ENCODE data around the gene TGFBR3.

Gene TGFBR3

GRCh38 chr1:91645031-91645430, 240.9 kb downstream of the TGFBR3 start:
- Histone ChIP-seq H3K4me1 (ENCODE audit: insufficient read depth, low read length, severe bottlenecking) (no peaks in the 10 kb centered on the region), H4K20me1 (ENCODE audit: insufficient read depth, low read length) (no peaks in the 10 kb centered on the region), H3K27me3 (ENCODE audit: insufficient read depth, low read length) (no peaks in the 10 kb centered on the region), H3K9ac (ENCODE audit: low read length) (no peak overlapping the region), H3K27ac (ENCODE audit: low read depth, low read length, poor library complexity, severe bottlenecking) (no peak overlapping the region), H3K4me2 (ENCODE audit: low read length) (no peak overlapping the region), H2AFZ (ENCODE audit: low read length) (no peak overlapping the region), H3K36me3 (ENCODE audit: insufficient read depth, low read length) (no peaks in the 10 kb centered on the region), H3K4me3 (ENCODE audit: low read depth, low read length, poor library complexity, severe bottlenecking) (no peak overlapping the region), H3K9me3 (ENCODE audit: low read length) (no peaks in the 10 kb centered on the region), H3F3A (ENCODE audit: insufficient read depth, low read length) (no peaks in the 10 kb centered on the region), H3K79me2 (ENCODE audit: insufficient read depth, low read length) (no peaks in the 10 kb centered on the region), H3K9me2 (ENCODE audit: low read depth, low read length) (no peaks in the 10 kb centered on the region)
- TF ChIP-seq CTCF (IDR thresholded peaks at IDR 0.05; ENCODE audit: low read length) (no peak), EZH2 (IDR thresholded peaks at IDR 0.05; ENCODE audit: borderline replicate concordance, low read length) (no peak)

GRCh38 chr1:91643431-91643830, 242.5 kb downstream of the TGFBR3 start:
- TF ChIP-seq EZH2 (IDR thresholded peaks at IDR 0.05; ENCODE audit: borderline replicate concordance, low read length) (no peak), CTCF (IDR thresholded peaks at IDR 0.05; ENCODE audit: low read length) (no peak)
- H4K20me1 ChIP-seq (ENCODE audit: insufficient read depth, low read length): no peaks in the 10 kb centered on the region
- H3F3A ChIP-seq (ENCODE audit: insufficient read depth, low read length): no peaks in the 10 kb centered on the region
- H3K36me3 ChIP-seq (ENCODE audit: insufficient read depth, low read length): no peaks in the 10 kb centered on the region
- no peaks in the 10 kb centered on the region for H3K27me3 ChIP-seq (ENCODE audit: insufficient read depth, low read length)
- H3K79me2 ChIP-seq (ENCODE audit: insufficient read depth, low read length): no peaks in the 10 kb centered on the region
- H2AFZ ChIP-seq (ENCODE audit: low read length): no peak overlapping the region
- no peaks in the 10 kb centered on the region for H3K9me2 ChIP-seq (ENCODE audit: low read depth, low read length)
- no peak overlapping the region for H3K27ac ChIP-seq (ENCODE audit: low read depth, low read length, poor library complexity, severe bottlenecking)
- no peak overlapping the region for H3K4me2 ChIP-seq (ENCODE audit: low read length)
- no peak overlapping the region for H3K4me3 ChIP-seq (ENCODE audit: low read depth, low read length, poor library complexity, severe bottlenecking)
- H3K9ac ChIP-seq (ENCODE audit: low read length): no peak overlapping the region
- no peaks in the 10 kb centered on the region for H3K9me3 ChIP-seq (ENCODE audit: low read length)
- no peaks in the 10 kb centered on the region for H3K4me1 ChIP-seq (ENCODE audit: insufficient read depth, low read length, severe bottlenecking)

GRCh38 chr1:91640877-91641526, 244.9 kb downstream of the TGFBR3 start:
- no peaks in the 10 kb centered on the region for H3K36me3 ChIP-seq (ENCODE audit: insufficient read depth, low read length)
- no peak overlapping the region for H3K4me3 ChIP-seq (ENCODE audit: low read depth, low read length, poor library complexity, severe bottlenecking)
- no peak overlapping the region for H3K4me2 ChIP-seq (ENCODE audit: low read length)
- H2AFZ ChIP-seq (ENCODE audit: low read length): no peak overlapping the region
- H3K9me3 ChIP-seq (ENCODE audit: low read length): no peaks in the 10 kb centered on the region
- H3K27me3 ChIP-seq (ENCODE audit: insufficient read depth, low read length): no peaks in the 10 kb centered on the region
- TF ChIP-seq CTCF (IDR thresholded peaks at IDR 0.05; ENCODE audit: low read length): no peak
- no peak for TF ChIP-seq EZH2 (IDR thresholded peaks at IDR 0.05; ENCODE audit: borderline replicate concordance, low read length)
- no peaks in the 10 kb centered on the region for H3K79me2 ChIP-seq (ENCODE audit: insufficient read depth, low read length)
- no peaks in the 10 kb centered on the region for H3K4me1 ChIP-seq (ENCODE audit: insufficient read depth, low read length, severe bottlenecking)
- H3K9me2 ChIP-seq (ENCODE audit: low read depth, low read length): no peaks in the 10 kb centered on the region
- no peak overlapping the region for H3K27ac ChIP-seq (ENCODE audit: low read depth, low read length, poor library complexity, severe bottlenecking)
- H3K9ac ChIP-seq (ENCODE audit: low read length): no peak overlapping the region
- no peaks in the 10 kb centered on the region for H3F3A ChIP-seq (ENCODE audit: insufficient read depth, low read length)
- no peaks in the 10 kb centered on the region for H4K20me1 ChIP-seq (ENCODE audit: insufficient read depth, low read length)
